NOMO-1 treated with DMSO at 0.1 percent for 48 hours (cell line): Measurements from ENCODE around the gene HAUS6.
"Not testable (repeated sequence)": the region's sequence is repeated elsewhere in the genome, so short reads cannot be mapped to it uniquely, and the experiment has no call there.

Source experiments
- DNase-seq: peaks from one replicate; lab custom pipeline; 2025; ENCODE audit not compliant: unreplicated experiment; lab: John Stamatoyannopoulos, UW

The HAUS6 gene

DNA sequence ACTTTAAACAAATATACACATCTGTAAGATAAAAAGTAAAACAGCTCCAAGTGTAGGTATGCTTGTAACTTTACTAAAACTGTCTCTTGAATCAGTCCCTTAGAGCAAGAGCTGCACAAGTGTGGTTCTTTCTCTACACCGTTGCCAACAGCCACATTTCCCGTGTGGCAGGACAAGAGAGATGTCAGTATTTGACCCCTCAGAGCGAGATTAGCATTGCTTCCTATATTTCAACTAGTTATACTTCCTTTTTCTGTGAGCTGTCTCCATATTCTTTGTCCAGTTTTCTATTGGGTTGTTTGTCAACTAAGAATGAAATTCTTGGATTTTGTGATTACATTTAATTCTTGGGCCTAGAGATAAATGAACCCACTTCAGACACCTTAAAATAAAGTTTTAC lies 16.5 kb upstream of the HAUS6 start:
- DNase-seq = peak; percentile 35

DNA sequence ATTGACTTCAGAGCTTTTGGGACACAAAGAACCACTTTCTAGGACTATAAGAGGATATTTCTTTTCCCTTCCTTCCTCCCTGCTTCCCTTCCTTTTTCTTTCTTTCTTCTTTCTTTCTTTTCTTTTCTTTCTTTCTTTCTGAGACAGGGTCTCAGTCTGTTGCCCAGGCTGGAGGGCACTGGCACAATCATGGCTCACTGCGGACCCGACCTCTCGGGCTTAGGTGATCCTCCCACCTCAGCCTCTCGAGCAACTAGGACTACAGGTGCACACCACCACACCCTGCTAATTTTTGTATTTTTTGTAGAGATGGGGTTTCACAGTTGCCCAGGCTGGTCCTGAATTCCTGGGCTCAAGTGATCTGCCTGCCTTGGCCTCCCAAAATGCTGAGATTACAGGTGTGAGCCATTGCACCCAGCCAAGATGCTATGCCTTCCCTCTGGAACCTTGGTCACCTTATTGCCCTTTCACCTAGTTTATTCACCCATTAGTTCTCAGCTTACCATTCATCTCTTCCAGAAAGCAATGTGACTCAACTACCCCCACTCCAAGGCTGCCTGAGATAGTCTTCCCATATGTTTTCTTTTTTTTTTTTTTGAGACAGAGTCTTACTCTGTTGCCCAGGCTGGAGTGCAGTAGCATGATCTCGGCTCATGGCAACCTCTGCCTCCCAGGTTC lies 14.5 kb upstream of the HAUS6 start:
- DNase-seq = no peak

DNA sequence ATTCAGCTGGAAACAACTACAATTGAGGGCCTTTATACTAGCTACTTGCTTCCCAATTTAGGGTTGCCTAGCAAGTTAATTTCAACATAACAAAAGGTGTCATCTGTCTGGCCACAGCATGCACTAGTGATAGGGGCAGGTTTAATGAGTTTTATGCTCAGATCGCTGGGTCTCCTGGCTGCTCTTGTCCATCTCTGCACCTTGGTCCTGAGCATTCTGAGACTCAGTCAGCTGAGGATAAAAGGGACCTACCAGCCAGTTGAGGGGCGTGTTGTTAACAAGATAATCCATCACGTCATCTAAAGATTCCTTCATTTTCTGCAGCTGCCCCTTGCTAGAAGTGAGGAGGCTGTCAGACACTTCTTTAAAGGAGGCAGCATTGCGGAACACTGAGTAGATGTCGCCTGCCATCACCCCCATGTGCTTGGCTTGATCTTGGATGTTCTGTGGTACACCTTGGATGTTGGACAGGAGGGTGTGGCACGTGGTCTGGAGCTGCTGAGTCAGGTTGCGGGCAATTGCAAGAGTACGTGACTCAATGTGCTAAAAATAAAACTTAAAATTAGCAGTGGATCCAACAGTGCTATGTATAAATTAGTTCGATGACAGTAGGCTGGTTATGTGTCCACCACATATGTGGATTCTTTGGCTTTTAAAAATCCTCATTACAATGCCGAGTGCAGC lies 13.5 kb upstream of the HAUS6 start:
- DNase-seq = peak; percentile 37

DNA sequence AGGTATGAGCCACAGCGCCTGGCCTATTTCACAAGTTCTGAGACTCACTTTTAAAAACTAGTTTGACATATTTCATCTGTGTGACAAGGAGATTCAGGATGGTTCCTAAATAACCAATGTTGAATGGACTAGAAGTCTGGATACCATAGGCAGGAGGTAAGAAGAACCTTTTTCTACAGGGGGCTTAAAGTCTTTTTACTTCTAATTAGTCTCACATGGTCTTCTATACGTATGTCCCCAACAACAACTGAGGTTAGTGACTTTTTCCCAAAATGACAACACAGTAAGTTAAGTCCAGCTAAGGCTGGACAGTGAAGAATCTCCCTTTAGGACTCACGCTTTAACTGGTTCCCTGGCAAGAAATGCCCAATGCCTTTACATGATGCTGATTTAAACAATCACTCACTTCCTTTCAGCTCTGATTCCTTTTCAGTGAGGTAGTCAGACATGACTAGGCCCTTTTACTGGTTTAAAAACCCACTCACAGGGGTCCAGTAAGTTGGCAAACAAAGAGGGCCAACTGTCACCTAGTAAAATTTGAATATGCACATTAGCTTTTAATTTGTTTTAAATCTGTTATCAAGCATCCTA lies 12.1 kb upstream of the HAUS6 start:
- DNase-seq = no peak

DNA sequence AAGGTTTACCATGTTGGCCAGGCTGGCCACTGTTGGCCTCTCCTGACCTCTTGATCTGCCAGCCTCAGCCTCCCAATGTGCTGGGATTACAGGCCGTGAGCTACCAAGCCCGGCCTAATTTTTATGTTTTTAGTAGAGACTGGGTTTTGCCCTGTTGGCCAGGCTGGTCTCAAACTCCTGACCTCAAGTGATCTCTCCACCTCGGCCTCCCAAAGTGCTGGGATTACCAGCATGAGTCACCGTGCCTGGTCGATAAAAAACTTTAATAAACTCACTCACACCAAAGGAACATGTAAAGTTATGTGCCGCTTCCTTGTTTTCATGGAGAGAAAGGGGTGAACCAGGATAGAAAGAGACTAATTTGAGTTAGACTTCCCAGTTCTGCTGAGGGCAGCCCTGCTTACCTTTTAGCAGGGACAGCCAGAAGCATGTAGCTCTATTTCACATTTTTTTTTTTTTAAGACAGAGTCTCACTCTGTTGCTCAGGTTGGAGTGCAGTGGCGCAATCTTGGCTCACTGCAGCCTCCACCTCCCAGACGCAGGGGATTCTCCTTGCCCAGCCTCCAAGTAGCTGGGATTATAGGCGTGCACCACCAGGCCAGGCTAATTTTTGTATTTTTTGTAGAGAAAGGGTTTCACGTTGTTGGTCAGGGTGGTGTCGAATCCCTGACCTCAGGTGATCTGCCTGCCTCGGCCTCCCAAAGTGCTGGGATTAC lies 11.4 kb upstream of the HAUS6 start:
- DNase-seq = no peak

DNA sequence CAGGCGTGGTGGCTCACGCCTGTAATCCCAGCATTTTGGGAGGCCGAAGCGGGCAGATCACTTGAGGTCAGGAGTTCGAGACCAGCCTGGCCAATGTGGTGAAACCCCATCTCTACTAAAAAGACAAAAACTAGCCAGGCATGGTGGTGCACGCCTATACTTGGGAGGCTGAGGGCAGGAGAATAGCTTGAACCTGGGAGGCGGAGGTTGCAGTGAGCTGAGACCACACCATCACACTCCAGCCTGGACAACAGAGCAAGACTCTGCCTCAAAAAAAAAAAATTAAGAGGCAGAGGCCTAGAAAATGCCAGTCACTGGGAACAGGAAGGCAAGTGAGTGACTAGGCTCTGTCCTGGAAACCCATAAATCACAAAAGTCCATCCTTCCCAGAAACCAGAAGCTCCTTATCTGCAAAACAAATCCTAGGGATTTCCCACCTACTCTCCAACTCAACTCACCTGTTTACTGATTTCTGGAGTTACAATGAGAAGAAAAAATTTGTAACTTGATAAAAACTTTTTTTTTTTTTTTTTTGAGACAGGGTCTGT lies 10.4 kb upstream of the HAUS6 start:
- not testable (repeated sequence) for DNase-seq

DNA sequence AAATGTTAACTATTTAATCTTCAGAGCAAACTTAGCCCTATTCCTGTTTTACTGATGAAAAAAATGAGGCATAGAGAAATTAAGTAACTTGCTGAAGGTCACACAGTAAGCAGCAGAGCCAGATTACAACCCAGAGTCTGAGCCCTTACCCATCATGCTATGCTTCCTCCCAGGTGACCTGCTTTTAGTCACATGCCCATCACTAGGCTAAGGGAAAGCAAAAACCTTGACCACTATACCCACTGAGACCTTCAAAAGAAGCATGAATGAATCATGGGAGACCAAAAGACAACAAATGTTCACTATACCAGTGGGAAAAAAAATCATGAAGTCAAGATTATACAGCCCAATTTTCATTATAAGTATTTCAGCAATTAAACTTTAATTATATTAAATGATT lies 5.3 kb upstream of the HAUS6 start:
- no peak for DNase-seq

DNA sequence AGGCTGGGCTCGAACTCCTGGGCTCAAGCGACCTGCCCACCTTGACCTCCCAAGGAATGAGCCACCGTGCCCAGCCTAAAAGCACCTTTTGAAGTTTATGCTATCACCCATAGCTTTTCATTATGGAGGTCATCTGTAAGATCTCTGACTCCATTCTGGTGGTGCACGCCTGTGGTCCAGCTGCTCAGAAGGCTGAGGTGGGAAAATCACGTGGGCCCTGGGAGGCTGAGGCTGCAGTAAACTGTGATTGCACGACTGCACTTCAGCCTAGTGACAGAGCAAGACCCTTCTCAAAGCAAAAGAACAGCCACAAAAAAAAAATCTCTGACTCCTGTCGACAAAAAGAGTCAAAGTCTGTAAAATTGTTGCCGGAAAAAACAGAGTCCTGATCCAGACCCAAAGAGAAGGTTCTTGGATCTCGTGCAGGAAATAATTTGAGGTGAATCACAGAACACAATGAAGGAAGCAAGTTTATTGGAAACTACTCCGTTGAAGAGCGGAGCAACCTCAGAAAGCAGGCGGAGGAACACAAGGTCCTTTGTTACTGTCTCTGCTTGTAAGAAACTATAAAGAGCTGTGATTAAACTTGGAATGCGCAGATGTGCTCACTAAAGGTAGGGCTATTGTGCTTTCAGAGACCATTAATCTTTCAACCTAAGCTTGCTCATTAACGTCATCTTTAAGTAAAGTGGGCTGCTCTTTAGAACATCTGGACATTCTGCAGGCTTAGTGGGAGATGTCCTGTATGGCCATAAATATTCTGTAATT lies 2.0 kb upstream of the HAUS6 start:
- no peak for DNase-seq

DNA sequence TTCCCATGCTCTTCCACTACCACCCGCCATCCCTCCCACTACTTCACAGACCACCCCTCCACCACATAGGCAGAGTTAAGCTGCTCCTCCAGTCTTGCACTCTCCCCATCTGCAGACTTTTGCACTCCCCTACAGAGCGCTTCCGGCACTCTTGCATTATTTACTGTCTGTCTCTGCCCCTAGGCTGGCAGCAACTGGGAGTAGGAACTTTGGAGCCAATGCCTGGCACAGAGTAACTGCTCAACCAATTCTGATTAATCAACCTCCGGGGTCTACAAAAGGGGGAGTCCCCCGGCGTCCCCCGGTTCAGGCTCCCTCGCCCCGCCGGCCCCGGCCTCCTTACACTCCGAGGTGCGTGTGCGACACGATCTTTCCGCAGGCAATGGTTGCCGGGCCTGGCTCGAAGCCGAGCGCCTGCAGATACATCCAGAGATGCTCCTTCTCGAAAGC lies 498 bp downstream of the HAUS6 start:
- DNase-seq = peak; percentile 13

DNA sequence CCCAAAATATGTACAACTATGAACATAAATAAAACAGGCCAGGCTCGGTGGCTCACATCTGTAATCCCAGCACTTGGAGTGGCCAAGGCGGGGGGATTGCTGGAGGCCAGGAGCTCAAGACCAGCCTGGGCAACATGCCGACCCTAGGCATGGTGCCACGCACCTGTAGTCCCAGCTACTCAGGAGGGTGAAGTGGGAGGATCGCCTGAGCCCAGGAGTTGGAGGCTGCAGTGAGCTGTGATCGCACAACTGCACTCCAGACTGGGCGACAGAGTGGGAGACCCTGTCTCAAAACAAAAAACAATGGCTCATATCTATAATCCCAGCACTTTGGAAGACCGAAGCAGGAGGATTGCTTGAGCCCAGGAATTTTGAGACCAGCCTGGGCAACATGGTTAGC lies 1.5 kb downstream of the HAUS6 start:
- no peak for DNase-seq

DNA sequence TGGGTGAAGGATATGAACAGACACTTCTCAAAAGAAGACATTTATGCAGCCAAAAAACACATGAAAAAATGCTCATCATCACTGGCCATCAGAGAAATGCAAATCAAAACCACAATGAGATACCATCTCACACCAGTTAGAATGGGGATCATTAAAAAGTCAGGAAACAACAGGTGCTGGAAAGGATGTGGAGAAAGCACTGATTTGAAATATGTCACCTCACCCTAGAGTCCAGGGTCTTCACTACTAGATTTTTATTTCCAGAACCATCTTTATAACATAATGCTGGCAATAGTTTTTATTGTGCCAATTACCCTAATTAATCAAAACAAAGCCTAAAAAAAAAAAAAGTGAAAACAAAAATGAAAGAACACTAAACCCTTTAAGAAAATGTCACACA lies 5.3 kb downstream of the HAUS6 start:
- not testable (repeated sequence) for DNase-seq

DNA sequence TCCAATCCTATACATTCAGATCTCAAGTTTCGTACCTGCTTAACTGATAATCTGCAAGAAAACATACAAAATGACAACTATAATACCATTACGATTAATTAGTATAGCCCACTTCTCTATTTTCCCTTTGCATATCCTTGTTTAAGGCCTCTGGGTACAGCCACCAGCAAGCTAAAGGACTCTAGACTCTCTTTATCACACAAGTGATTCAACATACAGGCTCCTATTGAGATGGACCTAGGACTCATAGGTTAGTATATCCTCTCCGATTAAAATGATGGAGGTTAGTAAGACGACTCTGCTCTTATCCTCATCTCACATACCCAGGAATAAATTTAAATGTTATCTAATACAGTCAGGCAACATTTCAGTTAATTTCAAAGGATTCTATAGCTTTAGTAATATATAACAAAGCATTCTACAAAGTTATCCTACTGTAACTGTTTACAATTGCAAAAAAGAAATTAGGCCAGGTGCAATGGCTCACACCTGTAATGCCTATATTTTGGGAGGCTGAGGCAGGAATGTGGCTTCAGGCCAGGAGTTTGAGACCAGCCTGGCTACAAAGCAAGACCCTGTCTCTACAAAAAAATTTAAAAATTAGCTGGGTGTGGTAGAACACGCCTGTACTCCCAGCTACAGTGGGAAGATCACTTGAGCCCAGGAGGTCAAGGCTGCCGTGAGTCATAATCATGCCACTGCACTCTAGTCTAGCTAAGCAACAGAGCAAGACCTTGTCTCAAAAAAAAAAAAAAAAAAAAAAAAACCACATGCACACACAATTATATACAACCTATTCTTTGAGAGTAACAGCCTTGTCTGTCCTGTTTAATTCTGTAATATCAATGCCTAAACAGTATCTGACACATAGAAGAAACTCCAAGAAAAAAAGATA lies 15.4 kb downstream of the HAUS6 start:
- no peak for DNase-seq

DNA sequence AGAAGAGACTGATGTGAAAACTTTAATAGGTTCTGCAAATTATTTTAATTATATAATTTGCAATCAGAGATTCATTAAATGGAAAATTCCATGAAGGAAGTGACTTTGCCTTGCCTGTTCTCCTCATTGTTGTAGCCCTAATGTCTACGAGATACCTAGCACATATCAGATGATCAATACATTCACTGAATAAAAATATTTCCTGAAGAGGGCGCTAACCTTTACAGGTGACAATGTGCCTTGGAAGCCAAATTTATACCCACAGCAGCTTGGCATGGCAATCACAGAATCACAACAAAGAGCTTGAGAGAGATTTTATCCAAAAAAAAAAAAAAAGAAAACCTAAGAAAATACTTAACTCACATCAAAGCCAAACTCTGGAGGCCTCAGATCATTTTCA lies 17.4 kb downstream of the HAUS6 start:
- no peak for DNase-seq

DNA sequence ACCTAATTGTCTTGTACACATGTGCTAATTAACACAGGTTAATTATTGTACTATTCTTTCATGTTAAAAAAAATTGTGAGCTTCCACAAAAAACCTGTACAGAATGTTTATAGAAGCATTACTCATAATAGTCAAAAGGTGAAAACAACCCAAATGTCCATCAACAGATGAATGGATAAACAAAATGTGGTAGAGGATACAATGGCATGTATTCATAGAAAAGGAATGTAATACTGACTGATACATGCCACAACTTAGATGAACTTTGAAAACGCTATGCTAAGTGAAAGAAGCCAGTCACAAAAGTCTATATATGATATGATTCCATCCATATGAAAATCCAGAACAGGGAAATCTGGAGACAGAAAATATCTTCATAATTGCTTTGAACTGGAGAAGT lies 27.9 kb downstream of the HAUS6 start:
- DNase-seq = no peak

DNA sequence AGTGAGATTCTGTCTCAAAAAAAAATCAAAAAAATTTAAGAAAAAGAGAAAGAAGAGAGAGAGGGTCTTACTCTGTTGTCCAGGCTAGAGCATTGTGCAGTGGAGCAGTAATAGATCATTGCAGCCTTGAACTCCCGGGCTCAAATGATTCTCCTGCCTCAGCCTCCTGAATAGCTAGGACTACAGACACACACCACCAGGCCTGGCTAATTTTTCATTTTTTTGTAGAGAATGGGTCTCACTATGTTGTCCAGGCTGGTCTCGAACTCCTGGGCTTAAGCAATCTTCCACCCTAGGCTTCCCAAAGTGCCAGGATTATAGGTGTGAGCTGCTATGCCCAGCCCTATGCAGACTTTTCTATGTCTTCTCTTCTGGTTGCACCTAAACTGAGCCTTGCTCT lies 28.5 kb downstream of the HAUS6 start:
- no peak for DNase-seq

DNA sequence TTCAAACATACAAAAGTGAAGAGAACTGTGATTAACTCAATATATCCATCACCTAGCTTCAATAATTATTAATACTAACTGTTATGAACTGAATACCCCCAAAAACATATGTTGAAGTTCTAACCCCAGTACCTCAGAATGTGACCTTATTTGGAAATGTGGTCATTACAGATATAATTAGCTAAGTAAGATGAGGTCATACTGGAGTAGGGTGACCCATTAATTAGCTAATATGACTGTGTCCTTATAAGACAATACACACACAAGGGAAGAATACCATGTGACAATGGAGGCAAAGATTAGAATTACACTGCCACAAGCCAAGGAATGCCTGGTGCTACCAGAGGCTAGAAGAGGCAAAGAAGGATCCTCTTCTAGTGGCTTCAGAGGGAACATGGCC lies 45.7 kb downstream of the HAUS6 start:
- no peak for DNase-seq

DNA sequence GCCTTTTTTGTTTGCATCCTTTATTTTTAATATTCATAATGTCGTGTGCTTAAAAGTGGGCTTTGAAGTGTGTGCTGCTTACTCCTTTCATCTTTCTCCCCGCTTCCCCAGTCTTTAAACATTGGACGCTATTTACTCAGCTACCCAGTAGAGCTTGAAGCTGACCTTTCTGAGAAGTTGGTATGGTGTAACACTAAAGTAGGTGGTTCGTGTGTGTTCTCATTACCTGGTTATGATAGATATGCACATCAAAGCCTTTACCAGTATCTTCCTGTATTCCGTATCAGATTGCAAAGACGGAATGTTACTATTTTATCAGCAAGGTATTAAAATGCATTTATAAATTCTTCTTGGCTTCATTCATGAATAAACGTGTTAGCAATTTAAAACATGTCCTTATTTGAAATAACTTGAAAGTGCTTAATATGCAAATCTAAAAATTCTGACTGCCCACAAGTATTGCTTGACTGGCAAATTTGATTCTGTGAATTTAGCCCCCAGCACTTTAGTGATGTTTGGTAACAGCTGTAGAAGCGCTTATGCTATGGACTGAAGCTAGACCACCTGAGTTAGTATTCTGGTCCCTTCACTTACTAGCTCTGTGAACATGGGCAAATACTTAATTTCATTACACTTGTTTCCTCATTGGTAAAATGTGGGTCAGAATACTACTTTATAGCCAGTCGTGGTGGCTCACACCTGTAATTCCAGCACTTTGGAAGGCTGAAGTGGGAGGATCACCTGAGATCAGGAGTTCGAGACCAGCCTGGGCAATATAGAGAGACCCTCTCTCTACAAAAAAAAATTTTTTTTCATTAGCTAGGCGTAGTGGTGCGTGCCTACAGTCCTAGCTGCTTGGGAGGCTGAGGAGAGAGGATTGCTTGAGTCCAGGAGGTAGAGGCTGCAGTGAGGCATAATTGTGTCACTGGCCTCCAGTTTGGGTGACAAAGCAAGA lies 51.8 kb downstream of the HAUS6 start:
- no peak for DNase-seq

DNA sequence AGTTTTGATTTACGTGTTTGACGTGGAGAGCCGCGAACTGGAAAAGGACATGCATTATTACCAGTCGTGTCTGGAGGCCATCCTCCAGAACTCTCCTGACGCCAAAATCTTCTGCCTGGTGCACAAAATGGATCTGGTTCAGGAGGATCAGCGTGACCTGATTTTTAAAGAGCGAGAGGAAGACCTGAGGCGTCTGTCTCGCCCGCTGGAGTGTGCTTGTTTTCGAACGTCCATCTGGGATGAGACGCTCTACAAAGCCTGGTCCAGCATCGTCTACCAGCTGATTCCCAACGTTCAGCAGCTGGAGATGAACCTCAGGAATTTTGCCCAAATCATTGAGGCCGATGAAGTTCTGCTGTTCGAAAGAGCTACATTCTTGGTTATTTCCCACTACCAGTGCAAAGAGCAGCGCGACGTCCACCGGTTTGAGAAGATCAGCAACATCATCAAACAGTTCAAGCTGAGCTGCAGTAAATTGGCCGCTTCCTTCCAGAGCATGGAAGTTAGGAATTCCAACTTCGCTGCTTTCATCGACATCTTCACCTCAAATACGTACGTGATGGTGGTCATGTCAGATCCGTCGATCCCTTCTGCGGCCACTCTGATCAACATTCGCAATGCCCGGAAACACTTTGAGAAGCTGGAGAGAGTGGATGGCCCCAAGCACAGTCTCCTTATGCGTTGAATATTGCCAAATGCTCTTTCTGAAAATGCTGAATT lies 52.6 kb downstream of the HAUS6 start:
- no peak for DNase-seq
